B cell (primary cell): ENCODE data around the gene RPL13.

Experiments
- CTCF ChIP-seq: fragments of 200-600 bp; IDR thresholded peaks from one replicate; pipeline ENCODE4 v1.8.0; 2022; ENCODE audit warnings: antibody characterized with exemption, mild to moderate bottlenecking
- EZH2 ChIP-seq: IDR thresholded peaks from 2 replicates; pipeline ENCODE4 v1.6.1; 2012; ENCODE audit warnings: borderline replicate concordance, low read depth, mild to moderate bottlenecking, moderate library complexity, low read length; ENCODE audit not compliant: insufficient read depth, poor library complexity, severe bottlenecking

- TF ChIP-seq CTCF = no peak
- no peak for TF ChIP-seq EZH2
Measured at GRCh38 chr16:89525146-89525913, 35.2 kb upstream of the RPL13 start.
